Measurements from ENCODE around the gene ZNF580. TPM values are rescaled to one million over a fixed set of nuclear protein-coding genes. Genes with fewer than 3 reads are reported as not detected.
A peak's percentile ranks its signal among the peaks of the same experiment; 100 is the strongest.

The ZNF580 gene
- total and polyA plus RNA-seq, 10 of the 15 experiments (the other 5 are each of a cell fraction or from before 2014, with no cell fraction given): 2.3 to 31.8 (median 10.0) TPM

GRCh38 chr19:55643003-55643886 is 2.4 kb downstream of the ZNF580 start, which contains the start of gene ZNF581 (continued):
- no peak for TF ChIP-seq IRF5 (IDR thresholded peaks at IDR 0.05; ENCODE audit: borderline replicate concordance)
- no peak for TF ChIP-seq E2F4 (IDR thresholded peaks at IDR 0.05; ENCODE audit: low read depth, low read length)
- no peak for TF ChIP-seq SREBF1 (IDR thresholded peaks at IDR 0.05; ENCODE audit: low read length)
- TF ChIP-seq GABPA (IDR thresholded peaks at IDR 0.05; ENCODE audit: low read depth): peak; percentile 90
- TF ChIP-seq NFXL1 (IDR thresholded peaks at IDR 0.05; ENCODE audit: borderline replicate concordance): no peak
- peak; percentile 68; the same call in 1 of the 2 replicates for TF ChIP-seq RB1 (IDR thresholded peaks at IDR 0.05; ENCODE audit: borderline replicate concordance)
- TF ChIP-seq IKZF2 (IDR thresholded peaks at IDR 0.05): peak; percentile 42 to 47
- no peak for TF ChIP-seq JUND (IDR thresholded peaks at IDR 0.05; ENCODE audit: low read depth, low read length)
- no peak for TF ChIP-seq BMI1 (IDR thresholded peaks at IDR 0.05; ENCODE audit: borderline replicate concordance)
- TF ChIP-seq RFX5 (IDR thresholded peaks at IDR 0.05; ENCODE audit: low read depth, low read length): no peak
- peak; percentile 75; the same call in 1 of the 2 replicates for TF ChIP-seq PML (IDR thresholded peaks at IDR 0.05; ENCODE audit: low read length)
- peak; percentile 51; the same call in 1 of the 2 replicates for TF ChIP-seq IRF4 (IDR thresholded peaks at IDR 0.05; ENCODE audit: low read depth, low read length)
- TF ChIP-seq ELK1 (IDR thresholded peaks at IDR 0.05; ENCODE audit: low read depth, low read length): peak; percentile 72
- TF ChIP-seq SUZ12 (IDR thresholded peaks at IDR 0.05; ENCODE audit: unreplicated experiment): no peak
- peak; percentile 82 for TF ChIP-seq NR2F1 (conservative IDR thresholded peaks at IDR 0.05)
- TF ChIP-seq TCF7 (IDR thresholded peaks at IDR 0.05; ENCODE audit: borderline replicate concordance): no peak
- peak; percentile 92 for TF ChIP-seq ZBTB11 (CRISPR knock-in tag; IDR thresholded peaks at IDR 0.05)
- TF ChIP-seq CHD2 (IDR thresholded peaks at IDR 0.05; ENCODE audit: borderline replicate concordance, low read depth, low read length): peak; percentile 64; the same call in 1 of the 2 replicates
- peak; percentile 36 for TF ChIP-seq MAX (IDR thresholded peaks at IDR 0.05; ENCODE audit: low read depth, low read length)
- no peak for TF ChIP-seq E4F1 (IDR thresholded peaks at IDR 0.05; ENCODE audit: borderline replicate concordance, partially characterized antibody)
